Femur (tissue), 1 donor: ENCODE data around the gene CYB5R4.

Experiments used
- DNase-seq: peaks from one replicate; pipeline ENCODE4 v3.0.0-alpha.2; 2017

CYB5R4 gene

GRCh38 chr6:83985715-83986114 lies 126.2 kb downstream of the CYB5R4 start:
- no peak for DNase-seq

GRCh38 chr6:83998021-83998584 lies 138.6 kb downstream of the CYB5R4 start:
- no peak for DNase-seq

- DNase-seq: no peak
Observed at GRCh38 chr6:84001119-84001518, 141.6 kb downstream of the CYB5R4 start.

- DNase-seq: no peak
Observed at GRCh38 chr6:84002226-84002625, 142.7 kb downstream of the CYB5R4 start.

- DNase-seq: no peak
Observed at GRCh38 chr6:84003131-84003530, 143.6 kb downstream of the CYB5R4 start.

GRCh38 chr6:84003654-84004053 lies 144.2 kb downstream of the CYB5R4 start:
- DNase-seq: no peak

GRCh38 chr6:84007871-84008270 lies 148.4 kb downstream of the CYB5R4 start:
- no peak for DNase-seq

GRCh38 chr6:84013354-84013753 lies 153.9 kb downstream of the CYB5R4 start:
- DNase-seq: no peak

- no peak for DNase-seq
Observed at GRCh38 chr6:84013931-84014330, 154.4 kb downstream of the CYB5R4 start.

GRCh38 chr6:84016029-84016428 lies 156.5 kb downstream of the CYB5R4 start:
- DNase-seq: no peak
